ENCODE results near the gene STARD13. TPM values are rescaled to one million over a fixed set of nuclear protein-coding genes. Genes with fewer than 3 reads are reported as not detected.

STARD13 gene
- total RNA-seq, 2 donors from 2014 or later: 43.9 to 47.1 TPM

DNA sequence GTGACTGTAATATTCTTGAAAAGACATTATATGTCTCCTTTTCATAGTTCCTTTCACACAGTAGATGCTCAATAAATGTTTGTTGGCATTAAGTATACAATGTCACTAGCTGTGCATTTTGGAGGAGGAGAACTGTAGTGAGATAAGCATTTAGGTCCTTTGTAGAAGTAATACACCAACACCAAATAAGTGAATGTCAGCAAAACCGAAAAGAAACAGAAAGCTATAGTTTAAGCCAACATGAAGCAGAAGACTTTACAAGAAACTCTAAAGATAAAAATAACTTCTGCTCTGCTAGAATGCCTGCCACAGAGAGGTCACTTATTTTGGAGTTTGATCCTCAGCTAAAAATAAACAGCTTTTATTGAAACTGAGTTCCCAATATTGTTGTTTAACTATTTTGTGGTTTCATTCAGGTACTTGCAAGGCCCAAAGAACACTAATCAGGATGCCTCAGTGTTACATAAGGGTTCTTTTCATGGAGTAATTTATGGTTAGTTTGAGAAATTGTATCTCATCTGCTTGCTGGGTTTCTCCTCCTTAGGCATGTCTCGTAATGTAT, 86.2 kb downstream of the STARD13 start:
- peak overlapping the region; percentile 5 to 43 for H3K27ac ChIP-seq
- no peak for ATAC-seq (ENCODE audit: insufficient number of reproducible peaks, low FRiP score, low read depth)
- TF ChIP-seq, protein P1, sequence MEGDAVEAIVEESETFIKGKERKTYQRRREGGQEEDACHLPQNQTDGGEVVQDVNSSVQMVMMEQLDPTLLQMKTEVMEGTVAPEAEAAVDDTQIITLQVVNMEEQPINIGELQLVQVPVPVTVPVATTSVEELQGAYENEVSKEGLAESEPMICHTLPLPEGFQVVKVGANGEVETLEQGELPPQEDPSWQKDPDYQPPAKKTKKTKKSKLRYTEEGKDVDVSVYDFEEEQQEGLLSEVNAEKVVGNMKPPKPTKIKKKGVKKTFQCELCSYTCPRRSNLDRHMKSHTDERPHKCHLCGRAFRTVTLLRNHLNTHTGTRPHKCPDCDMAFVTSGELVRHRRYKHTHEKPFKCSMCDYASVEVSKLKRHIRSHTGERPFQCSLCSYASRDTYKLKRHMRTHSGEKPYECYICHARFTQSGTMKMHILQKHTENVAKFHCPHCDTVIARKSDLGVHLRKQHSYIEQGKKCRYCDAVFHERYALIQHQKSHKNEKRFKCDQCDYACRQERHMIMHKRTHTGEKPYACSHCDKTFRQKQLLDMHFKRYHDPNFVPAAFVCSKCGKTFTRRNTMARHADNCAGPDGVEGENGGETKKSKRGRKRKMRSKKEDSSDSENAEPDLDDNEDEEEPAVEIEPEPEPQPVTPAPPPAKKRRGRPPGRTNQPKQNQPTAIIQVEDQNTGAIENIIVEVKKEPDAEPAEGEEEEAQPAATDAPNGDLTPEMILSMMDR (IDR thresholded peaks at IDR 0.05): no peak

DNA sequence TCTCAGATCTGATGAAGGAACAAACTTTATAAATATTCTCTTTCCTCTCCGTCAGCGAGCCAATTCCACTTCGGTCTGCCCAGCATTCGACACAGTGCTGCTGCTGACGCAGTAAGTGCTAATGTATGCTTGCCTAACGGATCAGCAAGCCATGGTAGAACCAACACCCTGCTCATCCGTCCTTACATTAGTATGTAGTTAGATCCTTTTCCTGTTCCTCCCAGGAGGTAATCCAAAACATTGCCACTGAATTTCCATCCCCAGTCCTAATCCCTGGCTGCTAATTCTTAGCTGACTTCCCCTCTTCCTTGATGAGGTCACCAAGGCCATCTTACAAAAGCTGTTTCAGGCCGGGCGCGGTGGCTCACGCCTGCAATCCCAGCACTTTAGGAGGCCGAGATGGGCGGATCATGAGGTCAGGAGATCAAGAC, 88.0 kb downstream of the STARD13 start:
- Histone ChIP-seq H3K4me1 (ENCODE audit: control insufficient read depth in 1 of 2, low read depth in 2 of 2) (peaks cover 29 to 80% of the 10 kb centered on the region in 2 donors), H3K36me3 (no peaks in the 10 kb centered on the region), H3K4me3 (no peak overlapping the region), H3K27ac (no peak overlapping the region), H3K9me3 (no peaks in the 10 kb centered on the region), H3K27me3 (replicated peaks; ENCODE audit: insufficient read depth) (no peaks in the 10 kb centered on the region)
- no peak for DNase-seq (ENCODE audit: low spot score)
- TF ChIP-seq, protein P1 (IDR thresholded peaks at IDR 0.05): no peak
- ATAC-seq (ENCODE audit: insufficient number of reproducible peaks, low FRiP score, low read depth): no peak

More for the DNA sequence above, 86.2 kb downstream of the STARD13 start:
- Histone ChIP-seq H3K36me3 (no peaks in the 10 kb centered on the region), H3K27me3 (replicated peaks; ENCODE audit: insufficient read depth) (no peaks in the 10 kb centered on the region), H3K9me3 (no peaks in the 10 kb centered on the region), H3K4me1 (ENCODE audit: control insufficient read depth in 1 of 2, low read depth in 2 of 2) (peaks cover 30 to 74% of the 10 kb centered on the region in 2 donors), H3K4me3 (peak overlapping the region; percentile 14)
- no peak for DNase-seq (ENCODE audit: low spot score)

DNA sequence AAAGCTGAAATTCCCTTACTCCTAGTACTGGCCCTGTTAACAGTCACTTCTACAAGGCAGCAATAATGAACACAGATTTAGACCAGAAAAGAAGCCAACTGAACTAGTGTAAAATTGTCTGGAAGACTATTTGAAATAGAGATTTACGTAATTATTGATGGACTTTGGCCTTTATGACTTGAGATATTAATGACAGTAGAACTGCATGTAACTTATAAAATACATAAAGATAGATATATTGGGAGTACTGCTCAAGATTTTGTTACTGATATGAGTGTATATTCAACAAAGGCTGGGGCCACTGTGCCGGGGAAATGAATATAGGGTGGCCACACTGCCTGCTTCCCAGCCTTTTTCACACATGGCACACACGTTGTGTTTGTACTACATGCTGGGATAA, 88.8 kb downstream of the STARD13 start:
- Histone ChIP-seq H3K4me1 (ENCODE audit: control insufficient read depth in 1 of 2, low read depth in 2 of 2) (peaks cover 28 to 80% of the 10 kb centered on the region in 2 donors), H3K36me3 (no peaks in the 10 kb centered on the region), H3K9me3 (no peaks in the 10 kb centered on the region), H3K4me3 (no peak overlapping the region), H3K27me3 (replicated peaks; ENCODE audit: insufficient read depth) (no peaks in the 10 kb centered on the region), H3K27ac (no peak overlapping the region)
- DNase-seq (ENCODE audit: low spot score) (no peak), ATAC-seq (ENCODE audit: insufficient number of reproducible peaks, low FRiP score, low read depth) (no peak)
- TF ChIP-seq, protein P1 (IDR thresholded peaks at IDR 0.05): no peak

DNA sequence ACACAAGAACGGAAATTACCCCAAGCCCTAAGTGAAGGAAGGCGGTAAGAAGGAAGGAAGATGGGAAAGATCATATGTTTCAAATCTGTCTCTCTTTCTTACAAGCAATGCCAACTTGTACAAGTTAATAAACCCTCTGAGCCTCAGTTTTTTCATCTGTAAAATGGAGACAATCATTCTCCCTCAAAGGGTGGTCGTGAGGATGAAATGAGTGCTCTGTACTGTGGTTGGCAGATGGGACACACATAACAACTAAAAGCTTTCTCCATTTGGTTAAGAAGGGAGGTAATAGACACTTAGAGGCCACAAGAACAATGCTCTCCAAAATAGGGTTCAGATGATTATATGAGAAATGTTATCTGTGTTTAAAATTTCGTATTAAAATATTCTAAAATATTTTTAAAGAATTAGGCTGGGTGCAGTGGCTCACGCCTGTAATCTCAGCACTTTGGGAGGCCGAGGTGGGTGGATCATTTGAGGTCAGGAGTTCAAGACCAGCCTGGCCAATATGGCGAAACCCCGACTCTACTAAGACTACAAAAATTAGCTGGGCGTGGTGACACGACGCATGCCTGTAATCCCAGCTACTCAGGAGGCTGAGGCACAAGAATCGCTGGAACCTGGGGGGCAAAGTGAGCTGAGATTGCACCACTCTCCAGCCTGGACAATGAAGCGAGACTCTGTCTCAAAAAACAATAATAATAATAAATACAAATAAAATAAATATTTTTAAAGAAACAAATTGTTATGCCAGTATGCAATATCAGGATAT, 89.7 kb downstream of the STARD13 start:
- Histone ChIP-seq H3K4me3 (peak overlapping the region; percentile 46), H3K9me3 (no peaks in the 10 kb centered on the region), H3K27me3 (replicated peaks; ENCODE audit: insufficient read depth) (no peaks in the 10 kb centered on the region), H3K27ac (peak overlapping the region in 1 of 2 donors; percentile 23), H3K36me3 (no peaks in the 10 kb centered on the region), H3K4me1 (ENCODE audit: control insufficient read depth in 1 of 2, low read depth in 2 of 2) (peaks cover 30 to 80% of the 10 kb centered on the region in 2 donors)
- ATAC-seq (ENCODE audit: insufficient number of reproducible peaks, low FRiP score, low read depth) (no peak), DNase-seq (ENCODE audit: low spot score) (no peak)
- TF ChIP-seq, protein P1 (IDR thresholded peaks at IDR 0.05): no peak

DNA sequence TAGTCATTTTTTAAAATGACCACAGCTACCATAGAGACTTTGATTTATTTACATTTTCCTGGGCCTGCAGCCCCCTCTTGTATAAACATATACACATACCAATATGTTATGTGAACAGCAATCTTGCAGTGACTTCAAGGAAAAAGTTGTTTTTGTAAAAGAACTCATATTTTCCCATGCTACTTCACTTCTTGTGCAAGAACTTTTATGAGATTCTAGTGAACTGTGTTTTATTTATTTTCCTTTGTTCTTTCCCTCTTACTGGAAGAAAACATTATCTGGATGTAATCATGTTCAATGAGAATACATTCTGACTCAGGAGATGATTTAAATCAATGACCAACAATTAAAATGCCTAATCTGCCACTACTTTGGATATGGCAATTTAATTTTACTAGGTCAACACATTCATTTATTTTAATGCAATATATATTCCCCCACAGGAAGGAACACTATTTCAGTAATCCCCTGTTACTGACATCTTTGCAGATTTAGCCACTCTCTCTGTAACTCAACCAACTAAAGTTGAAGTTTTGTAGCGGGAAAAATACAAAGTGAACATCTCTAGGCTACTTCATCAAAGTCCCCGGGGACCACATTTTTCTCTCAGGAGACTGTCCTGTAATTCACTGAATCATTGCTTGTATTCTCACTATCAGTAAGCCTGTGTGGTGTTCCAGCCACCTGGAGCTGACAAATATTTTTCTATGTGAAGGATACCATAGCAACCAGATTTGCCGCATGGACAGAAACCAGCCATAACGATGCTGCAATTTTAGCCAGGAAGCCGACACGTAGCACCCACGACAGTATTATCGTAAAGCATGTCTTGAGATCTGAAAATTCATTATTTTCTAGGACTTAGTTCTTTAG, 90.5 kb downstream of the STARD13 start:
- peaks cover 30 to 81% of the 10 kb centered on the region in 2 donors for H3K4me1 ChIP-seq (ENCODE audit: control insufficient read depth in 1 of 2, low read depth in 2 of 2)
- no peak for ATAC-seq (ENCODE audit: insufficient number of reproducible peaks, low FRiP score, low read depth)

More for the DNA sequence above, 90.5 kb downstream of the STARD13 start:
- H3K27me3 ChIP-seq (replicated peaks; ENCODE audit: insufficient read depth): no peaks in the 10 kb centered on the region
- H3K9me3 ChIP-seq: no peaks in the 10 kb centered on the region
- TF ChIP-seq, protein P1 (IDR thresholded peaks at IDR 0.05): no peak
- no peaks in the 10 kb centered on the region for H3K36me3 ChIP-seq
- H3K4me3 ChIP-seq: peak overlapping the region; percentile 46
- peak overlapping the region in 1 of 2 donors; percentile 23 for H3K27ac ChIP-seq
- DNase-seq (ENCODE audit: low spot score): peak; percentile 29
